HEK293 (cell line): ENCODE data around the gene SAMD11.

Source experiments
- CTCF ChIA-PET: fragments of 350-600 bp; formaldehyde crosslinking; extraction: SDS; loops from one replicate; lab custom pipeline; 2021; ENCODE audit warnings: antibody characterized with exemption; lab: Yijun Ruan, JAX
- POLR2A ChIA-PET: fragments of 300-600 bp; formaldehyde crosslinking; extraction: SDS; loops from one replicate; lab custom pipeline; 2020; ENCODE audit warnings: antibody characterized with exemption, inconsistent platforms; lab: Yijun Ruan, JAX
- H3K27ac ChIP-seq: fragments of 200-500 bp; sonication (Bioruptor generic); 2 replicates; pipeline ENCODE4 v1.5.1; 2014; ENCODE audit warnings: low read depth, low read length, control low read depth, inconsistent platforms; ENCODE audit errors: extremely low read depth
- H3K36me3 ChIP-seq, 2 experiments: fragments of 200-500 bp in 1 of 2; sonication (Bioruptor generic) in 1 of 2; 1 replicate in 1 of 2; 2 replicates in 1 of 2; pipeline ENCODE4 v1.5.1; 2014 to 2017; ENCODE audit warnings: inconsistent platforms in 2 of 2, low read length in 2 of 2; ENCODE audit not compliant: control insufficient read depth in 2 of 2, insufficient read depth in 1 of 2
- H3K4me1 ChIP-seq: fragments of 200-500 bp; sonication (Bioruptor generic); 2 replicates; pipeline ENCODE4 v1.5.1; 2014; ENCODE audit warnings: mild to moderate bottlenecking, low read length, inconsistent platforms; ENCODE audit not compliant: control insufficient read depth, insufficient read depth
- H3K4me3 ChIP-seq: 2 replicates; pipeline ENCODE4 v1.5.1; 2011; ENCODE audit warnings: low read depth, mild to moderate bottlenecking, control low read depth, low read length, moderate library complexity
- H3K9me3 ChIP-seq: fragments of 200-500 bp; sonication (Bioruptor generic); 2 replicates; pipeline ENCODE4 v1.5.1; 2014; ENCODE audit warnings: low read depth, low read length, inconsistent platforms; ENCODE audit not compliant: control insufficient read depth, insufficient read depth
- EGR2 ChIP-seq: fragments of 450-650 bp; formaldehyde crosslinking; IDR thresholded peaks from 2 replicates; pipeline ENCODE4 v1.5.1; 2016; ENCODE audit warnings: low read depth, missing biosample characterization, missing genetic modification characterization
- GLIS1 ChIP-seq: fragments of 450-650 bp; formaldehyde crosslinking; IDR thresholded peaks from 2 replicates; pipeline ENCODE4 v1.5.1; 2016; ENCODE audit warnings: missing biosample characterization, missing genetic modification characterization
- IKZF3 ChIP-seq: fragments of 450-650 bp; IDR thresholded peaks from 2 replicates; pipeline ENCODE4 v1.5.0; 2018; ENCODE audit warnings: missing biosample characterization, mild to moderate bottlenecking, missing genetic modification characterization, moderate library complexity
- KLF17 ChIP-seq: fragments of 450-650 bp; formaldehyde crosslinking; IDR thresholded peaks from 2 replicates; pipeline ENCODE4 v1.5.1; 2016; ENCODE audit warnings: missing biosample characterization, missing genetic modification characterization
- MZF1 ChIP-seq: fragments of 450-650 bp; formaldehyde crosslinking; IDR thresholded peaks from 2 replicates; pipeline ENCODE4 v1.5.1; 2017; ENCODE audit warnings: missing biosample characterization, missing genetic modification characterization, borderline replicate concordance
- OSR2 ChIP-seq: fragments of 450-650 bp; formaldehyde crosslinking; IDR thresholded peaks from 2 replicates; pipeline ENCODE4 v1.5.1; 2016; ENCODE audit warnings: missing biosample characterization, missing genetic modification characterization
- SP2 ChIP-seq: fragments of 450-650 bp; formaldehyde crosslinking; IDR thresholded peaks from 2 replicates; pipeline ENCODE4 v1.5.1; 2016; ENCODE audit warnings: missing biosample characterization, missing genetic modification characterization
- TSHZ1 ChIP-seq: fragments of 450-650 bp; formaldehyde crosslinking; IDR thresholded peaks from 2 replicates; pipeline ENCODE4 v1.5.1; 2016; ENCODE audit warnings: missing biosample characterization, missing genetic modification characterization, borderline replicate concordance
- WT1 ChIP-seq: fragments of 450-650 bp; formaldehyde crosslinking; IDR thresholded peaks from 2 replicates; pipeline ENCODE4 v1.5.1; 2016; ENCODE audit warnings: missing biosample characterization, missing genetic modification characterization
- ZBTB1 ChIP-seq: fragments of 450-650 bp; formaldehyde crosslinking; IDR thresholded peaks from 2 replicates; pipeline ENCODE4 v1.5.1; 2016; ENCODE audit warnings: missing biosample characterization, missing genetic modification characterization
- ZIC2 ChIP-seq: fragments of 450-650 bp; formaldehyde crosslinking; IDR thresholded peaks from 2 replicates; pipeline ENCODE4 v1.5.1; 2016; ENCODE audit warnings: missing biosample characterization, missing genetic modification characterization
- ZNF2 ChIP-seq: fragments of 450-650 bp; formaldehyde crosslinking; IDR thresholded peaks from 2 replicates; pipeline ENCODE4 v1.5.1; 2016; ENCODE audit warnings: missing biosample characterization, missing genetic modification characterization
- ZNF341 ChIP-seq: fragments of 450-650 bp; formaldehyde crosslinking; IDR thresholded peaks from 2 replicates; pipeline ENCODE4; 2016; ENCODE audit warnings: low read depth, missing biosample characterization, missing genetic modification characterization
- ZNF423 ChIP-seq: fragments of 450-650 bp; formaldehyde crosslinking; IDR thresholded peaks from 2 replicates; pipeline ENCODE4 v1.5.1; 2016; ENCODE audit warnings: missing biosample characterization, missing genetic modification characterization
- ZNF514 ChIP-seq: fragments of 450-650 bp; formaldehyde crosslinking; IDR thresholded peaks from 2 replicates; pipeline ENCODE4 v1.5.1; 2016; ENCODE audit warnings: missing biosample characterization, missing genetic modification characterization
- ZNF621 ChIP-seq: fragments of 450-650 bp; formaldehyde crosslinking; IDR thresholded peaks from 2 replicates; pipeline ENCODE4 v1.5.1; 2017; ENCODE audit warnings: missing biosample characterization, missing genetic modification characterization
- ZNF701 ChIP-seq: fragments of 450-650 bp; formaldehyde crosslinking; IDR thresholded peaks from 2 replicates; pipeline ENCODE4 v1.5.1; 2016; ENCODE audit warnings: missing biosample characterization, missing genetic modification characterization
- ZNF830 ChIP-seq: fragments of 450-650 bp; IDR thresholded peaks from 2 replicates; pipeline ENCODE4 v1.5.0; 2018; ENCODE audit warnings: missing biosample characterization, missing genetic modification characterization, low read depth, mild to moderate bottlenecking, moderate library complexity
- ZNF843 ChIP-seq: fragments of 450-650 bp; formaldehyde crosslinking; IDR thresholded peaks from 2 replicates; pipeline ENCODE4 v1.5.1; 2016; ENCODE audit warnings: missing biosample characterization, missing genetic modification characterization
- ZSCAN30 ChIP-seq: fragments of 450-650 bp; IDR thresholded peaks from 2 replicates; pipeline ENCODE4 v1.5.1; 2018; ENCODE audit warnings: missing biosample characterization, mild to moderate bottlenecking, missing genetic modification characterization, moderate library complexity
- TF ChIP-seq, protein P1 (sequence below): fragments of 450-650 bp; formaldehyde crosslinking; IDR thresholded peaks from 2 replicates; pipeline ENCODE4 v1.5.1; 2016; ENCODE audit warnings: missing biosample characterization, missing genetic modification characterization
- TF ChIP-seq, protein P2 (sequence below): fragments of 450-650 bp; formaldehyde crosslinking; IDR thresholded peaks from 2 replicates; pipeline ENCODE4 v1.5.1; 2016; ENCODE audit warnings: missing biosample characterization, missing genetic modification characterization
- TF ChIP-seq, protein P3 (sequence below): fragments of 450-650 bp; formaldehyde crosslinking; IDR thresholded peaks from 2 replicates; pipeline ENCODE4 v1.5.1; 2016; ENCODE audit warnings: missing biosample characterization, missing genetic modification characterization
- TF ChIP-seq, protein P4 (sequence below): fragments of 450-650 bp; formaldehyde crosslinking; IDR thresholded peaks from 2 replicates; pipeline ENCODE4 v1.5.1; 2016; ENCODE audit warnings: missing biosample characterization, missing genetic modification characterization, borderline replicate concordance

The SAMD11 gene

DNA sequence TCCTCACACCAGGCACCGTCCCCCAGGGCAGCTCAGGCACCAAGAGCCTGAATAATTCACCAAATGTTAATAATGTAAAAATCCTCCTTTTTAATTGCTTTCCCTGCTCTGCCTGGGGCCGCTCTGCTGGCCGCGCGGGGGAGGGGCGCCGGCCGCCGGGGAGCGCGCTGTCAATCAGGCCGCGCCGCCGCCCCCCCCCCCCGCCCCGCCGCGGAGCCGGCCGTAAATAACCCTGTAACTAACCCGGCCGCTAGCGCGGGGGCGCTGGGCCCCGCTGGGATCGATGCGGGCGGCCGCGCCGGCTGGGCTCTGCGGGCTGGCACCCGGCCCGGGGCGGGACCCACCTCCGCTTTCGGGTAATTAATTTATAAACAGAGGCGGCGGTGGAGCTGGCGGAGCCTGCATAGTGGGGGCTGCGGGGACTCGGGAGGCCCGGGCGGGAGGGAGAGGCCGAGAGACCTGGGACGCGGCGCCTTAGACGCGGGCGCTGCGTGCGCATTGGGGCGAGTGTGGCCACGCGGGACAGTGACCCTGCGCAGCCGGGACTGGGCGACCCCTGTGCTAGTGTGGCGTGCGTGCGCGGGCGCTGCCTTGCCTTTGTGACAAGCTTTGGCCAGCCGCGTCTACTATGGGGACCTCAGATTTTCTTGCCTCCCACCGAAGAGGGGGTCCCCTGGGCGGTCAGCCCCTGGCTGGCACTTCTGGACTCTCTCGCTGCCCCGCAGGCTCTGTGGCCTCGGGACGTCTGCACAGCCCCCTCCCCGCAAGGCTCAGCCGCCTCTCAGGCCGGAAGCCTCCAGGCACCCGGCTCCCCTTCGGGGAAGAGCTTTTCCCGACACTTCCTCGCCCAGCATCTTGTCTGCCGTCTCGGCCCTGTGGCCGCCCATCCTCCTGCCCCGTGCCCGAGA lies 16.6 kb downstream of the SAMD11 start:
- H3K4me1 ChIP-seq: peaks cover 52% of the 10 kb centered on the region
- no peaks in the 10 kb centered on the region for H3K9me3 ChIP-seq
- peak overlapping the region; percentile 98 for H3K27ac ChIP-seq
- ChIA-PET CTCF (interaction anchor here (0.7 to 3.0 kb wide), 12 partner anchors 9 to 226 kb away, joined by 3 to 17 read pairs (median 4); no protein-coding TSS in a partner anchor), POLR2A (interaction anchor here (0.9 to 9.4 kb wide), 13 partner anchors 9 to 61 kb away, joined by 3 to 111 read pairs (median 7); partner anchors contain the start of genes HES4, PLEKHN1 and SAMD11)
- peaks cover 0 to 38% of the 10 kb centered on the region in 2 experiments; a peak in 1 of 3 replicates for H3K36me3 ChIP-seq
- H3K4me3 ChIP-seq: peak overlapping the region; percentile 30
- peak; percentile 57 for TF ChIP-seq SP2 (tag by site-specific recombination)
- peak; percentile 63 for TF ChIP-seq EGR2 (tag by site-specific recombination)
- no peak for TF ChIP-seq ZNF514
- TF ChIP-seq ZNF621 (tag by site-specific recombination): no peak
- TF ChIP-seq, protein P1, sequence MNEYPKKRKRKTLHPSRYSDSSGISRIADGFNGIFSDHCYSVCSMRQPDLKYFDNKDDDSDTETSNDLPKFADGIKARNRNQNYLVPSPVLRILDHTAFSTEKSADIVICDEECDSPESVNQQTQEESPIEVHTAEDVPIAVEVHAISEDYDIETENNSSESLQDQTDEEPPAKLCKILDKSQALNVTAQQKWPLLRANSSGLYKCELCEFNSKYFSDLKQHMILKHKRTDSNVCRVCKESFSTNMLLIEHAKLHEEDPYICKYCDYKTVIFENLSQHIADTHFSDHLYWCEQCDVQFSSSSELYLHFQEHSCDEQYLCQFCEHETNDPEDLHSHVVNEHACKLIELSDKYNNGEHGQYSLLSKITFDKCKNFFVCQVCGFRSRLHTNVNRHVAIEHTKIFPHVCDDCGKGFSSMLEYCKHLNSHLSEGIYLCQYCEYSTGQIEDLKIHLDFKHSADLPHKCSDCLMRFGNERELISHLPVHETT (tag by site-specific recombination): no peak
- 0 out of 2 replicates have a peak, but pooled peaks have one; percentile 16 for TF ChIP-seq ZNF2 (tag by site-specific recombination)
- TF ChIP-seq, protein P2, sequence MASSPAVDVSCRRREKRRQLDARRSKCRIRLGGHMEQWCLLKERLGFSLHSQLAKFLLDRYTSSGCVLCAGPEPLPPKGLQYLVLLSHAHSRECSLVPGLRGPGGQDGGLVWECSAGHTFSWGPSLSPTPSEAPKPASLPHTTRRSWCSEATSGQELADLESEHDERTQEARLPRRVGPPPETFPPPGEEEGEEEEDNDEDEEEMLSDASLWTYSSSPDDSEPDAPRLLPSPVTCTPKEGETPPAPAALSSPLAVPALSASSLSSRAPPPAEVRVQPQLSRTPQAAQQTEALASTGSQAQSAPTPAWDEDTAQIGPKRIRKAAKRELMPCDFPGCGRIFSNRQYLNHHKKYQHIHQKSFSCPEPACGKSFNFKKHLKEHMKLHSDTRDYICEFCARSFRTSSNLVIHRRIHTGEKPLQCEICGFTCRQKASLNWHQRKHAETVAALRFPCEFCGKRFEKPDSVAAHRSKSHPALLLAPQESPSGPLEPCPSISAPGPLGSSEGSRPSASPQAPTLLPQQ (tag by site-specific recombination): peak; percentile 99
- TF ChIP-seq ZSCAN30 (tag by site-specific recombination): peak; percentile 63
- TF ChIP-seq TSHZ1: peak; percentile 48; the same call in 1 of the 2 replicates
- TF ChIP-seq GLIS1 (tag by site-specific recombination): peak; percentile 58
- TF ChIP-seq ZNF830 (tag by site-specific recombination): no peak
- TF ChIP-seq ZNF843: peak; percentile 54; the same call in 1 of the 2 replicates
- TF ChIP-seq MZF1 (tag by site-specific recombination): peak; percentile 30; the same call in 1 of the 2 replicates
- peak; percentile 57 for TF ChIP-seq WT1 (tag by site-specific recombination)
- peak; percentile 37 for TF ChIP-seq ZIC2 (tag by site-specific recombination)
- TF ChIP-seq OSR2 (tag by site-specific recombination): peak; percentile 78
- peak; percentile 69 for TF ChIP-seq ZNF341 (tag by site-specific recombination)
- TF ChIP-seq, protein P3, sequence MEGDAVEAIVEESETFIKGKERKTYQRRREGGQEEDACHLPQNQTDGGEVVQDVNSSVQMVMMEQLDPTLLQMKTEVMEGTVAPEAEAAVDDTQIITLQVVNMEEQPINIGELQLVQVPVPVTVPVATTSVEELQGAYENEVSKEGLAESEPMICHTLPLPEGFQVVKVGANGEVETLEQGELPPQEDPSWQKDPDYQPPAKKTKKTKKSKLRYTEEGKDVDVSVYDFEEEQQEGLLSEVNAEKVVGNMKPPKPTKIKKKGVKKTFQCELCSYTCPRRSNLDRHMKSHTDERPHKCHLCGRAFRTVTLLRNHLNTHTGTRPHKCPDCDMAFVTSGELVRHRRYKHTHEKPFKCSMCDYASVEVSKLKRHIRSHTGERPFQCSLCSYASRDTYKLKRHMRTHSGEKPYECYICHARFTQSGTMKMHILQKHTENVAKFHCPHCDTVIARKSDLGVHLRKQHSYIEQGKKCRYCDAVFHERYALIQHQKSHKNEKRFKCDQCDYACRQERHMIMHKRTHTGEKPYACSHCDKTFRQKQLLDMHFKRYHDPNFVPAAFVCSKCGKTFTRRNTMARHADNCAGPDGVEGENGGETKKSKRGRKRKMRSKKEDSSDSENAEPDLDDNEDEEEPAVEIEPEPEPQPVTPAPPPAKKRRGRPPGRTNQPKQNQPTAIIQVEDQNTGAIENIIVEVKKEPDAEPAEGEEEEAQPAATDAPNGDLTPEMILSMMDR (tag by site-specific recombination): no peak; the same call in 1 of the 2 replicates
- TF ChIP-seq KLF17: peak; percentile 71; the same call in 1 of the 2 replicates
- TF ChIP-seq, protein P4, sequence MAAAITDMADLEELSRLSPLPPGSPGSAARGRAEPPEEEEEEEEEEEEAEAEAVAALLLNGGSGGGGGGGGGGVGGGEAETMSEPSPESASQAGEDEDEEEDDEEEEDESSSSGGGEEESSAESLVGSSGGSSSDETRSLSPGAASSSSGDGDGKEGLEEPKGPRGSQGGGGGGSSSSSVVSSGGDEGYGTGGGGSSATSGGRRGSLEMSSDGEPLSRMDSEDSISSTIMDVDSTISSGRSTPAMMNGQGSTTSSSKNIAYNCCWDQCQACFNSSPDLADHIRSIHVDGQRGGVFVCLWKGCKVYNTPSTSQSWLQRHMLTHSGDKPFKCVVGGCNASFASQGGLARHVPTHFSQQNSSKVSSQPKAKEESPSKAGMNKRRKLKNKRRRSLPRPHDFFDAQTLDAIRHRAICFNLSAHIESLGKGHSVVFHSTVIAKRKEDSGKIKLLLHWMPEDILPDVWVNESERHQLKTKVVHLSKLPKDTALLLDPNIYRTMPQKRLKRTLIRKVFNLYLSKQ (tag by site-specific recombination): no peak
- TF ChIP-seq ZBTB1 (tag by site-specific recombination): peak; percentile 74
- TF ChIP-seq ZNF701 (tag by site-specific recombination): no peak
- peak; percentile 84 for TF ChIP-seq IKZF3
- TF ChIP-seq ZNF423 (tag by site-specific recombination): peak; percentile 71
